Measurements from ENCODE around the gene ACSM4. TPM values are rescaled to one million over a fixed set of nuclear protein-coding genes. Genes with fewer than 3 reads are reported as not detected.
"Not testable (repeated sequence)": the region's sequence is repeated elsewhere in the genome, so short reads cannot be mapped to it uniquely, and the experiment has no call there.

The ACSM4 gene
- total and polyA plus RNA-seq, 2 of the 13 experiments (the other 11 are each of a cell fraction or from before 2014, with no cell fraction given): not detected

GRCh38 chr12:7327918-7328317 lies 24.0 kb downstream of the ACSM4 start:
- DNase-seq (ENCODE audit: low spot score) (no peak), ATAC-seq (no peak), FAIRE-seq (no peak)
- intact Hi-C loops (cut with micrococcal nuclease; ENCODE audit: unreplicated experiment): no loop called here
- Histone ChIP-seq H3K4me1 (ENCODE audit: insufficient read depth, low read length) (no peaks in the 10 kb centered on the region), H3K4me3 (replicated peaks in 1 of 3; ENCODE audit: insufficient read depth in 1 of 3, low read depth in 2 of 3, low read length in 3 of 3) (no peak overlapping the region), H4K20me1 (ENCODE audit: insufficient read depth, low read length) (no peaks in the 10 kb centered on the region), H3K27me3 (ENCODE audit: control insufficient read depth in 1 of 2, insufficient read depth in 2 of 2, low read length in 2 of 2) (no peaks in the 10 kb centered on the region), H3K79me2 (ENCODE audit: insufficient read depth, low read length) (no peaks in the 10 kb centered on the region), H3K4me2 (ENCODE audit: low read depth, low read length) (no peak overlapping the region), H3K27ac (ENCODE audit: extremely low read length, insufficient read depth, low read length) (no peak overlapping the region), H3K36me3 (replicated peaks in 1 of 2; ENCODE audit: control insufficient read depth in 1 of 2, insufficient read depth in 2 of 2, low read length in 2 of 2) (no peaks in the 10 kb centered on the region), H3K9me3 (ENCODE audit: low read length) (0 out of 2 replicates have a peak, but pooled peaks cover 4% of the 10 kb centered on the region), H3K9ac (ENCODE audit: insufficient read depth, low read depth, low read length) (no peak overlapping the region), H2AFZ (ENCODE audit: low read length) (no peak overlapping the region)
- WGBS (ENCODE audit: low lambda C conversion rate): 36% methylated on average over 7 of the region's 7 CpGs
- in situ Hi-C loops (cut with HindIII; ENCODE audit: extremely low pct_ligation_motif_present, low pct_unique_long_range_greater_than_20kb): no loop called here
- TF ChIP-seq CTCF (CRISPR knock-in tag; IDR thresholded peaks at IDR 0.05) (no peak), ZNF619 (CRISPR knock-in tag; IDR thresholded peaks at IDR 0.05) (no peak), SOX5 (CRISPR knock-in tag; IDR thresholded peaks at IDR 0.05; ENCODE audit: borderline replicate concordance) (no peak), ARID2 (CRISPR knock-in tag; IDR thresholded peaks at IDR 0.05; ENCODE audit: borderline replicate concordance) (no peak)
- ChIA-PET CTCF (ENCODE audit: low intra/inter-chr PET ratio, low total read pairs) (no interaction called here), POLR2A (no interaction called here)
- BruUV-seq (replicated peaks): no TSS peak

DNA sequence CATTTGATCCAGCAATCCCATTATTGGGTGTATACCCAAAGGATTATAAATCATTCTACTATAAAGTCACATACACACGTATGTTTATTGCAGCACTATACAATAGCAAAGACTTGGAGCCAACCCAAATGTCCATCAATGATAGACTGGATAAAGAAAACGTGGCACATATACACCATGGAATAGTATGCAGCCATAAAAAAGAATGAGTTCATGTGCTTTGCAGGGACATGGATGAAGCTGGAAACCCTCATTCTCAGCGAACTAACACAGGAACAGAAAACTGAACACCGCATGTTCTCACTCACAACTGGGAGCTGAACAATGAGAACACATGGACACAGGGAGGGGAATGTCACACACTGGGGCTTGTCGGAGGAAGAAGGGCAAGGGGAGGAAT lies 33.9 kb downstream of the ACSM4 start:
- FAIRE-seq; H3K4me1 ChIP-seq (ENCODE audit: insufficient read depth, low read length); H2AFZ ChIP-seq (ENCODE audit: low read length); intact Hi-C loops (cut with micrococcal nuclease; ENCODE audit: unreplicated experiment); ATAC-seq; H3K27ac ChIP-seq (ENCODE audit: extremely low read length, insufficient read depth, low read length); H3K36me3 ChIP-seq (replicated peaks in 1 of 2; ENCODE audit: control insufficient read depth in 1 of 2, insufficient read depth in 2 of 2, low read length in 2 of 2); CTCF ChIA-PET (ENCODE audit: low intra/inter-chr PET ratio, low total read pairs); POLR2A ChIA-PET; in situ Hi-C loops (cut with HindIII; ENCODE audit: extremely low pct_ligation_motif_present, low pct_unique_long_range_greater_than_20kb); H3K79me2 ChIP-seq (ENCODE audit: insufficient read depth, low read length); H3K9me3 ChIP-seq (ENCODE audit: low read length); BruUV-seq (replicated peaks); H3K4me3 ChIP-seq (replicated peaks in 1 of 3; ENCODE audit: insufficient read depth in 1 of 3, low read depth in 2 of 3, low read length in 3 of 3); DNase-seq (ENCODE audit: low spot score); H4K20me1 ChIP-seq (ENCODE audit: insufficient read depth, low read length); H3K27me3 ChIP-seq (ENCODE audit: control insufficient read depth in 1 of 2, insufficient read depth in 2 of 2, low read length in 2 of 2); H3K4me2 ChIP-seq (ENCODE audit: low read depth, low read length); H3K9ac ChIP-seq (ENCODE audit: insufficient read depth, low read depth, low read length): not testable (repeated sequence)
- WGBS (ENCODE audit: low lambda C conversion rate): 51% methylated on average over 5 of the region's 5 CpGs

Measured in HepG2 (cell line).